Kidney epithelial cell (primary cell): ENCODE results near the gene ATXN10. TPM values are rescaled to one million over a fixed set of nuclear protein-coding genes. Genes with fewer than 3 reads are reported as not detected.

Source experiments
- DNase-seq: peaks from one replicate; pipeline ENCODE4 v3.0.0-alpha.2; 2010; ENCODE audit warnings: low read depth
- H3K27me3 ChIP-seq: 2 replicates; pipeline ENCODE4 v1.6.0; 2011; ENCODE audit warnings: low read length; ENCODE audit not compliant: control insufficient read depth, insufficient read depth
- H3K36me3 ChIP-seq: 2 replicates; pipeline ENCODE4 v1.5.1; 2011; ENCODE audit warnings: low read length; ENCODE audit not compliant: control insufficient read depth, insufficient read depth
- H3K4me3 ChIP-seq: 2 replicates; pipeline ENCODE4 v1.5.1; 2011; ENCODE audit warnings: low read depth, mild to moderate bottlenecking, control low read depth, low read length
- CTCF ChIP-seq: IDR thresholded peaks from 2 replicates; pipeline ENCODE4 v1.5.1; 2011; ENCODE audit warnings: mild to moderate bottlenecking, moderate library complexity, low read length, control low read depth, inconsistent platforms; ENCODE audit not compliant: insufficient read depth, poor library complexity, severe bottlenecking
- total RNA-seq: library from RNA; depleted of rRNA; stranded (reverse); fragments of >200 nt; gene quantifications from 2 replicates; pipeline ENCODE4 v1.2.3, GENCODE V29; 2015

ATXN10 gene
- total RNA-seq, 1 donor from 2014 or later = 127 TPM

DNA sequence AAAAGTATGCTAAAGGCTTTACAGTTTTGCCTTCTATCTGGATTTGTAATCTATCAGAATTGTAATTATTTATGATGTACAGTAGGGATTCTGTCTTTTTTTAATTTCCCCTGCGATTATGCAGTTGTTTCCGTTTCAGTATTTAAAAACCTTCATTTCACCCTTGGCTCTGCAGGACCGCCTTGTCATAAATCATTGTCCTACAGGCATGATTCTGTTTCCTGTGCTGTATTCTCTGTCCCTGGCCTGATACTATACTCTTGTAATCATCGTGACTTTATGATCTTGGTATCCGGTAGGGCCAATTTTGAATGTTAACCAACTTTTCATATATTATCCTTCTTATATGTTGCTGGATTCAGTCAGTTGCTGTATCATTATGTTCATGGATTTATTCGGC is 151.7 kb downstream of the ATXN10 start:
- H3K4me3 ChIP-seq = no peak overlapping the region
- H3K36me3 ChIP-seq = peaks cover 2% of the 10 kb centered on the region
- H3K27me3 ChIP-seq = no peaks in the 10 kb centered on the region
- TF ChIP-seq CTCF = no peak
- no peak for DNase-seq

- no peak overlapping the region for H3K4me3 ChIP-seq
- no peaks in the 10 kb centered on the region for H3K36me3 ChIP-seq
- no peaks in the 10 kb centered on the region for H3K27me3 ChIP-seq
- TF ChIP-seq CTCF = no peak
- DNase-seq = no peak
These were observed 154.9 kb downstream of the ATXN10 start for GRCh38 chr22:45826520-45826919.

GRCh38 chr22:45828841-45829240 is 157.2 kb downstream of the ATXN10 start:
- DNase-seq = no peak
- TF ChIP-seq CTCF = no peak

GRCh38 chr22:45830531-45831245 is 159.1 kb downstream of the ATXN10 start:
- DNase-seq = no peak
- no peak for TF ChIP-seq CTCF

More at GRCh38 chr22:45828841-45829240, 157.2 kb downstream of the ATXN10 start:
- no peak overlapping the region for H3K4me3 ChIP-seq
- no peaks in the 10 kb centered on the region for H3K27me3 ChIP-seq
- no peaks in the 10 kb centered on the region for H3K36me3 ChIP-seq

DNA sequence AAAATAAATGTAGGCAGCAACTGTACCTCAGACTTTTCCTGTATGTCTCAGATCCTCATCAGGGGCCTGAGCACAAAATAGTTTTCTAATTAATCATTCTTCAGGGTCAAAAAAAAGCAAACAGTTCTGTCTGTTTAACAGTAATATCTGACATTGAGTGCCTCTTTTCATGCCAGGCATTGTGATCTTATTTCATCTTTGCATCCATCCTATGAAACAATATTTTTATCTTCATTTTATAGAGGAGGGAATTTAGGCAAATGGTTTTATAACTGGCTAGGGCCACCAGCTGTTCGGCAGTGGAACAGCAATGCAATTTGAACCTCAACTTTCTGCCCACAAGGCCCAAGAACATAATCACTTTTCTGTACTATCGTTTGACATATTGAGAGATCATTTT is 159.8 kb downstream of the ATXN10 start:
- TF ChIP-seq CTCF = peak; percentile 34
- no peak for DNase-seq

More at GRCh38 chr22:45830531-45831245, 159.1 kb downstream of the ATXN10 start:
- no peak overlapping the region for H3K4me3 ChIP-seq
- H3K36me3 ChIP-seq = no peaks in the 10 kb centered on the region
- H3K27me3 ChIP-seq = no peaks in the 10 kb centered on the region

DNA sequence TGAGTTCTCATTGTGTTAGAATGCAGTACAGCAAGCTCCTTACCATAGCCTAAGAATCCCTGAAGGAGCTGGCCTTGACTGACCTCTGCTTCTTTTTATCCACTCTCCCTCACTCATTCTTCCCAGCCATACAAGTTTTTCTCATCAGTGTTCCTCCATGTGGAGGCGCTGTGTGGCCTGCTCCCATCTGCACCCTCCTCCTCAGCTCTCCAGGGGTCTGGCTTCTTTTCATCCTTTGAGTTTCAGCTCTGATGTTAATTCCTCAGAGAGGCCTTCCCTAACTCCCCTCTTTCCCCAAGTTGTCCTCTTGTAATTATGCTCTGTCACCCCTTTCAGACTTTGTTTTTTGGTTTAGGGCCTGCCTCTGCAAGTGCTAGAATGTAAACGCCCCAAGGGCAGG is 160.5 kb downstream of the ATXN10 start:
- no peak for TF ChIP-seq CTCF
- no peak for DNase-seq
- Histone ChIP-seq H3K36me3 (no peaks in the 10 kb centered on the region), H3K4me3 (no peak overlapping the region), H3K27me3 (no peaks in the 10 kb centered on the region)

More for the DNA sequence above, 159.8 kb downstream of the ATXN10 start:
- no peak overlapping the region for H3K4me3 ChIP-seq
- no peaks in the 10 kb centered on the region for H3K36me3 ChIP-seq
- no peaks in the 10 kb centered on the region for H3K27me3 ChIP-seq
